Smooth muscle cell (in vitro differentiated cells): ENCODE results near the gene TGFBR3. TPM values are rescaled to one million over a fixed set of nuclear protein-coding genes. Genes with fewer than 3 reads are reported as not detected.

Experiments
- DNase-seq: peaks from one replicate; lab custom pipeline; 2025; ENCODE audit not compliant: unreplicated experiment; lab: John Stamatoyannopoulos, UW
- H2AFZ ChIP-seq: fragments of 200-600 bp; sonication (generic); 2 replicates; pipeline ENCODE4 v1.6.0; 2016; ENCODE audit warnings: antibody characterized with exemption, low read depth, mild to moderate bottlenecking
- H3F3A ChIP-seq: fragments of 200-600 bp; sonication (generic); 2 replicates; pipeline ENCODE4 v1.6.0; 2017; ENCODE audit warnings: antibody characterized with exemption, low read depth
- H3K27ac ChIP-seq: fragments of 200-600 bp; sonication (generic); 2 replicates; pipeline ENCODE4 v1.5.1; 2016; ENCODE audit warnings: low read depth, mild to moderate bottlenecking
- H3K27me3 ChIP-seq: fragments of 200-600 bp; sonication (generic); 2 replicates; pipeline ENCODE4 v1.6.1; 2016; ENCODE audit warnings: low read depth, mild to moderate bottlenecking
- H3K36me3 ChIP-seq: fragments of 200-600 bp; sonication (generic); 2 replicates; pipeline ENCODE4 v1.5.1; 2016; ENCODE audit warnings: low read depth
- H3K4me1 ChIP-seq: fragments of 200-600 bp; sonication (generic); 2 replicates; pipeline ENCODE4 v1.5.1; 2016; ENCODE audit warnings: low read depth
- H3K4me2 ChIP-seq: fragments of 200-600 bp; sonication (generic); 2 replicates; pipeline ENCODE4 v1.6.0; 2016; ENCODE audit warnings: mild to moderate bottlenecking
- H3K4me3 ChIP-seq: fragments of 200-600 bp; sonication (generic); 2 replicates; pipeline ENCODE4 v1.5.1; 2016; ENCODE audit warnings: mild to moderate bottlenecking
- H3K79me2 ChIP-seq: fragments of 200-600 bp; sonication (generic); 2 replicates; pipeline ENCODE4 v1.6.0; 2016; ENCODE audit warnings: low read depth, mild to moderate bottlenecking
- H3K9ac ChIP-seq: fragments of 200-600 bp; sonication (generic); 2 replicates; pipeline ENCODE4 v1.6.0; 2016; ENCODE audit warnings: low read depth
- H3K9me3 ChIP-seq: fragments of 200-600 bp; sonication (generic); replicated peaks from 2 replicates; pipeline ENCODE4 v1.5.1; 2016; ENCODE audit warnings: low read depth
- H4K20me1 ChIP-seq: fragments of 200-600 bp; sonication (generic); 2 replicates; pipeline ENCODE4 v1.6.0; 2016; ENCODE audit warnings: low read depth
- WGBS: methylation state at CpG from one replicate; pipeline ENCODE4 v1.1.7; 2016; ENCODE audit warnings: low lambda C conversion rate; 5-methylcytosine and 5-hydroxymethylcytosine counted together
- polyA plus RNA-seq: library from polyadenylated mRNA; unstranded; fragments of >200 nt; fragmentation: Nextera tagmentation; extraction: Ambion mirVana; gene quantifications from 2 replicates; pipeline ENCODE4 v1.2.1, GENCODE V29; 2016
- total RNA-seq: library from RNA; depleted of rRNA; stranded (reverse); fragments of >200 nt; gene quantifications from 2 replicates; pipeline ENCODE4 v1.2.3, GENCODE V29; 2014
- TF ChIP-seq, protein P1 (sequence below): fragments of 200-600 bp; sonication (generic); IDR thresholded peaks from 2 replicates; pipeline ENCODE4 v1.5.1; 2017; ENCODE audit warnings: borderline replicate concordance, mild to moderate bottlenecking, antibody characterized with exemption; ENCODE audit not compliant: insufficient read depth, poor library complexity, severe bottlenecking

TGFBR3 gene
- total and polyA plus RNA-seq, 2 experiments from 2014 or later = 68.3 to 112 TPM

DNA sequence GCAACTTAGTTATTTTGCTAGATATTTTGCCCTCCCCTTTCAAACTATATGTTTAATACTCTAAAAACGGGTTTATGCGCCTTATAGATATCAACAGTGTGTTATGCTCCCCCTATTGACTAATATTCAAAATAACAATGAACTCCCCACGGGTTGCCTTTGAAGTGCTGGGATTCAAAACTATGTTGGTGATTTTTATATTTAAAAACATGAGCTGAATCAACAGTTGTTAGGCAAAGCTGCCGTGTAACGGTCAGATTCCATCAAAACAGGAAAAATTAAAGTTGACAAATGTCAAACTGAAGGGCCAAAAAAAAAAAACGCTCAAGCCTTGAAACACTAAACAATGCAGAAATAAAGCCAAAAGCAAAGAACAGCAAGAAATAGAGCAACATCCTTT, 2.5 kb downstream of the TGFBR3 start:
- no peak overlapping the region for H3K27ac ChIP-seq
- TF ChIP-seq, protein P1, sequence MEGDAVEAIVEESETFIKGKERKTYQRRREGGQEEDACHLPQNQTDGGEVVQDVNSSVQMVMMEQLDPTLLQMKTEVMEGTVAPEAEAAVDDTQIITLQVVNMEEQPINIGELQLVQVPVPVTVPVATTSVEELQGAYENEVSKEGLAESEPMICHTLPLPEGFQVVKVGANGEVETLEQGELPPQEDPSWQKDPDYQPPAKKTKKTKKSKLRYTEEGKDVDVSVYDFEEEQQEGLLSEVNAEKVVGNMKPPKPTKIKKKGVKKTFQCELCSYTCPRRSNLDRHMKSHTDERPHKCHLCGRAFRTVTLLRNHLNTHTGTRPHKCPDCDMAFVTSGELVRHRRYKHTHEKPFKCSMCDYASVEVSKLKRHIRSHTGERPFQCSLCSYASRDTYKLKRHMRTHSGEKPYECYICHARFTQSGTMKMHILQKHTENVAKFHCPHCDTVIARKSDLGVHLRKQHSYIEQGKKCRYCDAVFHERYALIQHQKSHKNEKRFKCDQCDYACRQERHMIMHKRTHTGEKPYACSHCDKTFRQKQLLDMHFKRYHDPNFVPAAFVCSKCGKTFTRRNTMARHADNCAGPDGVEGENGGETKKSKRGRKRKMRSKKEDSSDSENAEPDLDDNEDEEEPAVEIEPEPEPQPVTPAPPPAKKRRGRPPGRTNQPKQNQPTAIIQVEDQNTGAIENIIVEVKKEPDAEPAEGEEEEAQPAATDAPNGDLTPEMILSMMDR = peak; percentile 48
- H3K9ac ChIP-seq = no peak overlapping the region
- peaks cover 47% of the 10 kb centered on the region for H4K20me1 ChIP-seq
- no peaks in the 10 kb centered on the region for H3K4me1 ChIP-seq
- H2AFZ ChIP-seq = no peak overlapping the region
- no peaks in the 10 kb centered on the region for H3K27me3 ChIP-seq
- H3K4me2 ChIP-seq = peak overlapping the region; percentile 94
- H3K79me2 ChIP-seq = peaks cover 69% of the 10 kb centered on the region
- H3K36me3 ChIP-seq = no peaks in the 10 kb centered on the region
- H3K9me3 ChIP-seq = no peaks in the 10 kb centered on the region
- peak overlapping the region; percentile 81 for H3K4me3 ChIP-seq
- no peaks in the 10 kb centered on the region for H3F3A ChIP-seq
- no peak for DNase-seq
- WGBS = 65% methylated on average over 6 of the region's 6 CpGs

DNA sequence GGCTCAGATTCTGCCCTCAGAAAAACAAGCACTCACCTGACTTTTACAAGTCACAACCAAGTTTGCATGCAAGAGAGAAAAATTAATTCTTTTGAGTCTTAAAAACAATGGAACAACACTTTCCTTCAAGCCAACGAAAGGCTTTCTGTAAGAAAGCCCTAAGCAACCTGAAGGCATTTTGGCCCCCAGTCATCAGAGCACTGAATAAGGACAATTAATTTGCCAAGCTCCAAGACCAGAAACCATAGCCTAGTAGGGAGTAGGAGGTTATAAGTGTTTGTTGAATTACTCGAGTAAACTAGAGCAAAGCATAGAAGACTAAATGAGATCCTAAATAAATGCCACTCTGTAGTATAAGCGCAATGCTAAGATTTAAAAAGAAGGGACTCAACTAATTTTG, 4.7 kb downstream of the TGFBR3 start:
- WGBS = 81% methylated on average over 3 of the region's 3 CpGs
- Histone ChIP-seq H3K9ac (peak overlapping the region; percentile 11), H3K27me3 (no peaks in the 10 kb centered on the region), H3K27ac (no peak overlapping the region), H3K36me3 (no peaks in the 10 kb centered on the region), H3K4me3 (no peak overlapping the region), H3K4me2 (peak overlapping the region; percentile 43), H3K79me2 (peaks cover 91% of the 10 kb centered on the region), H4K20me1 (peaks cover 68% of the 10 kb centered on the region), H3K4me1 (no peaks in the 10 kb centered on the region), H3K9me3 (no peaks in the 10 kb centered on the region), H2AFZ (no peak overlapping the region), H3F3A (no peaks in the 10 kb centered on the region)
- TF ChIP-seq, protein P1 = no peak
- DNase-seq = no peak

DNA sequence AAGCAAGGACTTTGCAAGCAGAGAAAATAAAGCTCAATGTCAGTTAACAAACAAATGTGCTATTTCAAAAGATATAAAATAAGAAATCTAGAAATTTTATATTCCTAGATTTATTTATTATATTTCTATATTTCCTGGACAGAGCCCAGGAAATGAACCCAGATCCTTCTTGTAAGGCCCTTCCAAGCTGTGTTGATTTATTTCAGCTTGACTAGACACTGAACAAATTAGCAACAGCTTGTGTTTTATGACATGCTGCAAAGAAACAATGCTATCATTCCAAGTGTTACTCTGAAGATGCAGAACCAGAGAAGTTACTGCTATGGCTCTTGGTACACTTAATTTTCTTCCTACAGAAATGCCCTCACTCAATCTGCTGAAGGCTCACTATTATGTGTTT, 6.2 kb downstream of the TGFBR3 start:
- Histone ChIP-seq H3K79me2 (peaks cover 99% of the 10 kb centered on the region), H3K9me3 (no peaks in the 10 kb centered on the region), H3K4me3 (no peak overlapping the region), H3K27ac (no peak overlapping the region), H3K36me3 (no peaks in the 10 kb centered on the region), H3K9ac (no peak overlapping the region), H4K20me1 (peaks cover 65% of the 10 kb centered on the region), H3K4me1 (no peaks in the 10 kb centered on the region), H2AFZ (no peak overlapping the region), H3K4me2 (no peak overlapping the region), H3K27me3 (no peaks in the 10 kb centered on the region), H3F3A (no peaks in the 10 kb centered on the region)
- no peak for DNase-seq
- TF ChIP-seq, protein P1 = no peak

DNA sequence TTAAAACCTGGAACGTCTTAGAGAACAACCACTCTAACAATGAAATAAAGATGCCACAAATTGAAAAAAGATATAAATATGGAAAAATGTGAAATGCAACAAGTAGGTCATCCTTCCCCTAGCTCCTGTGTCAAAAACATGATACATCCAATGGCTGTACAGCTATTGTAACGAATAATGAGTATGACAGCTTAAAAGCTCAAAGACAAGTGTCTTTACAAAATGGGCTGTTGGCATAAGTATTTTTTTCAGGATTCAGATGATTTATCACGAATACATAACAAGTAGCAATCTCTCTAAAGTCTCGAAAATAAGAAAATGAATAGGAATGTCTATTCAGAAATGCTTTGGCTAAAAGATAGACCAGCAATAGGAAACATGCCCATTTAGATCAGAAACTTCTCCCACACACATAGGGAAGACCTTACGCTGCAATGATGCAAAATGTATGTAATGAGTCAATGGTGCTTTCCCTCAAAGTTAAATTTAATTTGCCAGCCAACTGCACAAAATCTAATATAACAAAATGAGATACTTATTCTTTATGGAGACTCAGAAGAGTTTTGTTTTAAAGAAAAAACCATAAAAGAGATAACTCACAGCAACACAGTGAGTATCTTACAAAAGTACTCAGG, 8.3 kb downstream of the TGFBR3 start:
- H3K4me1 ChIP-seq = peaks cover 2% of the 10 kb centered on the region
- DNase-seq = no peak
- H3K4me3 ChIP-seq = no peak overlapping the region
- H3K9ac ChIP-seq = no peak overlapping the region
- peaks cover 63% of the 10 kb centered on the region for H4K20me1 ChIP-seq
- no peaks in the 10 kb centered on the region for H3K36me3 ChIP-seq
- H3K27me3 ChIP-seq = no peaks in the 10 kb centered on the region
- 85% methylated on average over 5 of the region's 5 CpGs for WGBS
- no peaks in the 10 kb centered on the region for H3K9me3 ChIP-seq
- no peak overlapping the region for H3K27ac ChIP-seq
- TF ChIP-seq, protein P1 = no peak
- no peaks in the 10 kb centered on the region for H3F3A ChIP-seq
- H3K4me2 ChIP-seq = no peak overlapping the region
- peaks cover 94% of the 10 kb centered on the region for H3K79me2 ChIP-seq
- no peak overlapping the region for H2AFZ ChIP-seq
